Mesothelial cell of epicardium (in vitro differentiated cells): ENCODE data around the gene PIK3C2B. TPM values are rescaled to one million over a fixed set of nuclear protein-coding genes. Genes with fewer than 3 reads are reported as not detected.

Experiments
- DNase-seq, 2 experiments: peaks; one replicate each; pipeline ENCODE4 v3.0.0; 2021; ENCODE audit warnings: low spot score in 2 of 2; ENCODE audit not compliant: unreplicated experiment in 2 of 2
- H3K27ac Mint-ChIP-seq: 2 replicates; pipeline ENCODE4 v1.8.0; 2021; ENCODE audit warnings: mixed read lengths
- H3K27me3 Mint-ChIP-seq: 2 replicates; pipeline ENCODE4 v1.8.0; 2021; ENCODE audit warnings: low read depth, mixed read lengths
- H3K36me3 Mint-ChIP-seq: 2 replicates; pipeline ENCODE4 v1.8.0; 2021; ENCODE audit warnings: mixed read lengths
- H3K4me1 Mint-ChIP-seq: 2 replicates; pipeline ENCODE4 v1.8.0; 2021; ENCODE audit warnings: mixed read lengths
- H3K4me3 Mint-ChIP-seq: 2 replicates; pipeline ENCODE4 v1.8.0; 2021; ENCODE audit warnings: mild to moderate bottlenecking, moderate library complexity, mixed read lengths
- H3K9me3 Mint-ChIP-seq: 2 replicates; pipeline ENCODE4 v1.8.0; 2021; ENCODE audit warnings: mixed read lengths
- CTCF ChIP-seq: fragments of 200-600 bp; sonication (generic); IDR thresholded peaks from one replicate; pipeline ENCODE4 v1.5.0; 2021; ENCODE audit warnings: antibody characterized with exemption; ENCODE audit not compliant: unreplicated experiment
- total RNA-seq: library from RNA; stranded (reverse); gene quantifications from 3 replicates; pipeline ENCODE4 v1.2.1, GENCODE V29; 2021

The PIK3C2B gene
- total RNA-seq, 1 donor from 2014 or later, result 39.6 TPM

GRCh38 chr1:204468206-204468605 lies 26.4 kb downstream of the PIK3C2B start:
- no peak for DNase-seq
- no peak for TF ChIP-seq CTCF
- no peak overlapping the region for H3K27ac Mint-ChIP-seq

GRCh38 chr1:204466416-204467405 lies 27.9 kb downstream of the PIK3C2B start:
- Mint-ChIP-seq H3K27me3 (no peaks in the 10 kb centered on the region), H3K36me3 (peaks cover 18% of the 10 kb centered on the region), H3K4me1 (peaks cover 35% of the 10 kb centered on the region), H3K27ac (peak overlapping the region; percentile 76), H3K4me3 (no peak overlapping the region), H3K9me3 (peaks cover 6% of the 10 kb centered on the region)
- DNase-seq, result no peak
- TF ChIP-seq CTCF, result no peak

More at GRCh38 chr1:204468206-204468605, 26.4 kb downstream of the PIK3C2B start:
- H3K4me1 Mint-ChIP-seq, result peaks cover 32% of the 10 kb centered on the region
- peaks cover 6% of the 10 kb centered on the region for H3K9me3 Mint-ChIP-seq
- no peak overlapping the region for H3K4me3 Mint-ChIP-seq
- H3K36me3 Mint-ChIP-seq, result peaks cover 18% of the 10 kb centered on the region
- no peaks in the 10 kb centered on the region for H3K27me3 Mint-ChIP-seq

- Mint-ChIP-seq H3K36me3 (peaks cover 21% of the 10 kb centered on the region), H3K9me3 (peaks cover 6% of the 10 kb centered on the region), H3K27me3 (no peaks in the 10 kb centered on the region), H3K27ac (peak overlapping the region; percentile 73), H3K4me1 (peaks cover 35% of the 10 kb centered on the region), H3K4me3 (no peak overlapping the region)
- no peak for DNase-seq
- no peak for TF ChIP-seq CTCF
Measured at GRCh38 chr1:204465546-204466415, 28.8 kb downstream of the PIK3C2B start.

- no peaks in the 10 kb centered on the region for H3K27me3 Mint-ChIP-seq
Measured at GRCh38 chr1:204464701-204465100, 29.9 kb downstream of the PIK3C2B start.

More at GRCh38 chr1:204464701-204465100, 29.9 kb downstream of the PIK3C2B start:
- no peak for TF ChIP-seq CTCF
- Mint-ChIP-seq H3K4me1 (peaks cover 35% of the 10 kb centered on the region), H3K36me3 (peaks cover 16% of the 10 kb centered on the region), H3K27ac (peak overlapping the region; percentile 73), H3K9me3 (no peaks in the 10 kb centered on the region), H3K4me3 (no peak overlapping the region)
- no peak for DNase-seq
